LNCAP (cell line): Measurements from ENCODE around the gene MEG3.

Experiments
- CTCF ChIP-seq: fragments of 450-650 bp; IDR thresholded peaks from 2 replicates; pipeline ENCODE4 v1.5.1; 2017; ENCODE audit warnings: mild to moderate bottlenecking

MEG3 gene

GRCh38 chr14:100893760-100894159, 67.8 kb downstream of the MEG3 start:
- TF ChIP-seq CTCF = no peak

GRCh38 chr14:100894416-100894815, 68.5 kb downstream of the MEG3 start:
- TF ChIP-seq CTCF = no peak

- TF ChIP-seq CTCF = no peak
Observed at GRCh38 chr14:100895411-100895810, 69.5 kb downstream of the MEG3 start.

GRCh38 chr14:100896369-100897060, 70.6 kb downstream of the MEG3 start:
- TF ChIP-seq CTCF = no peak

GRCh38 chr14:100898465-100898864, 72.5 kb downstream of the MEG3 start:
- no peak for TF ChIP-seq CTCF

- no peak for TF ChIP-seq CTCF
Observed at GRCh38 chr14:100898935-100899883, 73.3 kb downstream of the MEG3 start.

GRCh38 chr14:100899884-100900771, 74.2 kb downstream of the MEG3 start:
- TF ChIP-seq CTCF = no peak
